Hematopoietic multipotent progenitor cell treated with erythropoietin and hydrocortisone succinate and interleukin-3 and kit ligand, for 6 days (in vitro differentiated cells): ENCODE measurements around the gene ALOX15.
A peak's percentile ranks its signal among the peaks of the same experiment; 100 is the strongest.
"Not testable (repeated sequence)": the region's sequence is repeated elsewhere in the genome, so short reads cannot be mapped to it uniquely, and the experiment has no call there.

Experiments
- DNase-seq: peaks from one replicate; pipeline ENCODE4 v3.0.0-alpha.2; 2015

ALOX15 gene

GRCh38 chr17:4645642-4646041 lies 4.2 kb upstream of the ALOX15 start:
- DNase-seq = no peak

- DNase-seq = no peak
Observed at GRCh38 chr17:4643676-4644075, 2.2 kb upstream of the ALOX15 start.

GRCh38 chr17:4642286-4642685 lies 808 bp upstream of the ALOX15 start:
- no peak for DNase-seq

- DNase-seq = not testable (repeated sequence)
Observed at GRCh38 chr17:4640569-4641188, 799 bp downstream of the ALOX15 start.

- peak; percentile 69 for DNase-seq
Observed at GRCh38 chr17:4639301-4640059, 2.0 kb downstream of the ALOX15 start.

GRCh38 chr17:4638766-4639165 lies 2.7 kb downstream of the ALOX15 start:
- not testable (repeated sequence) for DNase-seq

- DNase-seq = no peak
Observed at GRCh38 chr17:4636474-4637100, 4.9 kb downstream of the ALOX15 start.

- DNase-seq = peak; percentile 16
Observed at GRCh38 chr17:4635823-4636375, 5.6 kb downstream of the ALOX15 start.

GRCh38 chr17:4634976-4635375 lies 6.5 kb downstream of the ALOX15 start:
- DNase-seq = no peak

- no peak for DNase-seq
Observed at GRCh38 chr17:4633643-4634042, 7.8 kb downstream of the ALOX15 start.

- DNase-seq = no peak
Observed at GRCh38 chr17:4632581-4632920, 8.9 kb downstream of the ALOX15 start.

- DNase-seq = no peak
Observed at GRCh38 chr17:4631836-4632580, 9.5 kb downstream of the ALOX15 start.

- no peak for DNase-seq
Observed at GRCh38 chr17:4631431-4631830, 10.0 kb downstream of the ALOX15 start.

GRCh38 chr17:4626734-4627256 lies 14.7 kb downstream of the ALOX15 start:
- DNase-seq = peak; percentile 66

- DNase-seq = no peak
Observed at GRCh38 chr17:4625181-4625617, 16.3 kb downstream of the ALOX15 start.

- DNase-seq = not testable (repeated sequence)
Observed at GRCh38 chr17:4624451-4624911, 17.0 kb downstream of the ALOX15 start.

- no peak for DNase-seq
Observed at GRCh38 chr17:4623249-4623648, 18.2 kb downstream of the ALOX15 start.

- DNase-seq = no peak
Observed at GRCh38 chr17:4622375-4622774, 19.1 kb downstream of the ALOX15 start.

- DNase-seq = no peak
Observed at GRCh38 chr17:4620531-4621101, 20.9 kb downstream of the ALOX15 start.

- no peak for DNase-seq
Observed at GRCh38 chr17:4617590-4618351, 23.7 kb downstream of the ALOX15 start.

- no peak for DNase-seq
Observed at GRCh38 chr17:4617090-4617489, 24.4 kb downstream of the ALOX15 start.

GRCh38 chr17:4616476-4616875 lies 25.0 kb downstream of the ALOX15 start:
- no peak for DNase-seq
